ENCODE data around the gene SCN1A. TPM values are rescaled to one million over a fixed set of nuclear protein-coding genes. Genes with fewer than 3 reads are reported as not detected.
"Not testable (repeated sequence)": the region's sequence is repeated elsewhere in the genome, so short reads cannot be mapped to it uniquely, and the experiment has no call there.

Gene SCN1A
- total RNA-seq, 1 experiment from 2014 or later: not detected

DNA sequence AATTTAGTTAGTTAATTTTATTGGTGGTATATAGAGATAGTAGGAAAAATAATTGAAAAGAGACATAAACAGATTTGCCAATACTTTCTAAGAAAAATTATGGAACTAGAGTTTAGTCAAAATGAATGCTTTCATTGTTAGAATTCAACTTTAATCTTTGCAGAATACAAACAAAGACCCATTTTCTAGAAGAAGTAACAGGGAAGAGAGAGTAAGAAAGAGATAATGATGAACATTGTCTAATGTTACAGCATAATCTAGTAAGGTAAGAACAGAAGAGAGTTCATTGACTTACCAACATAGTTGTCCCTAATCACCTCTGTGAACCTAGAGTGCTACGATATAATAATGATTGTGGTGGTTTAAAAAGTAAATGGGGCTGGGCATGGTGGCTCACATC lies 23.7 kb downstream of the SCN1A start:
- Histone ChIP-seq H3K27me3 (ENCODE audit: control insufficient read depth, insufficient read depth, low read length) (no peaks in the 10 kb centered on the region), H3K4me3 (ENCODE audit: low read depth in 2 of 2, low read length in 2 of 2) (no peak overlapping the region), H3K4me1 (ENCODE audit: control insufficient read depth, insufficient read depth, low read length) (no peaks in the 10 kb centered on the region), H3K9me3 (ENCODE audit: control insufficient read depth, insufficient read depth, low read depth, low read length) (no peaks in the 10 kb centered on the region), H3K36me3 (ENCODE audit: control insufficient read depth, insufficient read depth, low read length) (no peaks in the 10 kb centered on the region), H3K27ac (ENCODE audit: low read length) (no peak overlapping the region)
- CTCF ChIA-PET: no interaction called here
- ATAC-seq (no peak), DNase-seq (ENCODE audit: low read depth, low spot score) (no peak)
- TF ChIP-seq SIN3A (IDR thresholded peaks at IDR 0.05; ENCODE audit: borderline replicate concordance, insufficient read depth, low read depth, low read length) (no peak), POLR2AphosphoS5 (IDR thresholded peaks at IDR 0.05; ENCODE audit: low read depth, low read length) (no peak), TCF7L2 (IDR thresholded peaks at IDR 0.05; ENCODE audit: low read depth, low read length) (no peak), CTCF (IDR thresholded peaks at IDR 0.05) (no peak)
- TF ChIP-seq, protein P1, sequence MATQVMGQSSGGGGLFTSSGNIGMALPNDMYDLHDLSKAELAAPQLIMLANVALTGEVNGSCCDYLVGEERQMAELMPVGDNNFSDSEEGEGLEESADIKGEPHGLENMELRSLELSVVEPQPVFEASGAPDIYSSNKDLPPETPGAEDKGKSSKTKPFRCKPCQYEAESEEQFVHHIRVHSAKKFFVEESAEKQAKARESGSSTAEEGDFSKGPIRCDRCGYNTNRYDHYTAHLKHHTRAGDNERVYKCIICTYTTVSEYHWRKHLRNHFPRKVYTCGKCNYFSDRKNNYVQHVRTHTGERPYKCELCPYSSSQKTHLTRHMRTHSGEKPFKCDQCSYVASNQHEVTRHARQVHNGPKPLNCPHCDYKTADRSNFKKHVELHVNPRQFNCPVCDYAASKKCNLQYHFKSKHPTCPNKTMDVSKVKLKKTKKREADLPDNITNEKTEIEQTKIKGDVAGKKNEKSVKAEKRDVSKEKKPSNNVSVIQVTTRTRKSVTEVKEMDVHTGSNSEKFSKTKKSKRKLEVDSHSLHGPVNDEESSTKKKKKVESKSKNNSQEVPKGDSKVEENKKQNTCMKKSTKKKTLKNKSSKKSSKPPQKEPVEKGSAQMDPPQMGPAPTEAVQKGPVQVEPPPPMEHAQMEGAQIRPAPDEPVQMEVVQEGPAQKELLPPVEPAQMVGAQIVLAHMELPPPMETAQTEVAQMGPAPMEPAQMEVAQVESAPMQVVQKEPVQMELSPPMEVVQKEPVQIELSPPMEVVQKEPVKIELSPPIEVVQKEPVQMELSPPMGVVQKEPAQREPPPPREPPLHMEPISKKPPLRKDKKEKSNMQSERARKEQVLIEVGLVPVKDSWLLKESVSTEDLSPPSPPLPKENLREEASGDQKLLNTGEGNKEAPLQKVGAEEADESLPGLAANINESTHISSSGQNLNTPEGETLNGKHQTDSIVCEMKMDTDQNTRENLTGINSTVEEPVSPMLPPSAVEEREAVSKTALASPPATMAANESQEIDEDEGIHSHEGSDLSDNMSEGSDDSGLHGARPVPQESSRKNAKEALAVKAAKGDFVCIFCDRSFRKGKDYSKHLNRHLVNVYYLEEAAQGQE (IDR thresholded peaks at IDR 0.05; ENCODE audit: insufficient read depth in 1 of 2, low read depth in 2 of 2, low read length in 1 of 2): no peak
- in situ Hi-C loops (cut with HindIII; ENCODE audit: low pct_unique_long_range_greater_than_20kb, low sequenced_read_pairs) (no loop called here), intact Hi-C loops (cut with micrococcal nuclease; ENCODE audit: unreplicated experiment) (no loop called here)
- POLR2A ChIA-PET: no interaction called here
- no TSS peak for BruUV-seq (replicated peaks)

- H3K27me3 ChIP-seq (ENCODE audit: control insufficient read depth, insufficient read depth, low read length); DNase-seq (ENCODE audit: low read depth, low spot score); intact Hi-C loops (cut with micrococcal nuclease; ENCODE audit: unreplicated experiment); in situ Hi-C loops (cut with HindIII; ENCODE audit: low pct_unique_long_range_greater_than_20kb, low sequenced_read_pairs); POLR2A ChIA-PET; H3K4me1 ChIP-seq (ENCODE audit: control insufficient read depth, insufficient read depth, low read length); ATAC-seq; H3K27ac ChIP-seq (ENCODE audit: low read length); H3K36me3 ChIP-seq (ENCODE audit: control insufficient read depth, insufficient read depth, low read length); H3K9me3 ChIP-seq (ENCODE audit: control insufficient read depth, insufficient read depth, low read depth, low read length); CTCF ChIA-PET; H3K4me3 ChIP-seq (ENCODE audit: low read depth in 2 of 2, low read length in 2 of 2); BruUV-seq (replicated peaks): not testable (repeated sequence)
These were observed 24.5 kb downstream of the SCN1A start for GRCh38 chr2:166103277-166103676.

- DNase-seq (ENCODE audit: low read depth, low spot score) (no peak), ATAC-seq (no peak)
- Histone ChIP-seq H3K27ac (ENCODE audit: low read length) (no peak overlapping the region), H3K4me1 (ENCODE audit: control insufficient read depth, insufficient read depth, low read length) (no peaks in the 10 kb centered on the region), H3K36me3 (ENCODE audit: control insufficient read depth, insufficient read depth, low read length) (no peaks in the 10 kb centered on the region), H3K27me3 (ENCODE audit: control insufficient read depth, insufficient read depth, low read length) (no peaks in the 10 kb centered on the region), H3K9me3 (ENCODE audit: control insufficient read depth, insufficient read depth, low read depth, low read length) (no peaks in the 10 kb centered on the region), H3K4me3 (ENCODE audit: low read depth in 2 of 2, low read length in 2 of 2) (no peak overlapping the region)
- intact Hi-C loops (cut with micrococcal nuclease; ENCODE audit: unreplicated experiment): no loop called here
- POLR2A ChIA-PET: no interaction called here
- TF ChIP-seq, protein P1 (IDR thresholded peaks at IDR 0.05; ENCODE audit: insufficient read depth in 1 of 2, low read depth in 2 of 2, low read length in 1 of 2): no peak
- TF ChIP-seq SIN3A (IDR thresholded peaks at IDR 0.05; ENCODE audit: borderline replicate concordance, insufficient read depth, low read depth, low read length): no peak
- no peak for TF ChIP-seq POLR2AphosphoS5 (IDR thresholded peaks at IDR 0.05; ENCODE audit: low read depth, low read length)
- no peak for TF ChIP-seq TCF7L2 (IDR thresholded peaks at IDR 0.05; ENCODE audit: low read depth, low read length)
- no peak for TF ChIP-seq CTCF (IDR thresholded peaks at IDR 0.05)
- in situ Hi-C loops (cut with HindIII; ENCODE audit: low pct_unique_long_range_greater_than_20kb, low sequenced_read_pairs): no loop called here
- BruUV-seq (replicated peaks): no TSS peak
- CTCF ChIA-PET: no interaction called here
These were observed 33.5 kb downstream of the SCN1A start for GRCh38 chr2:166094325-166094724.
